Activated CD4-positive, alpha-beta T cell treated with anti-CD3 and anti-CD28 coated beads, Interleukin-2, amount 10 ng/mL, durations not matched to agents 24 days and 14 days (primary cell): ENCODE results near the gene PLXNA3. TPM values are rescaled to one million over a fixed set of nuclear protein-coding genes. Genes with fewer than 3 reads are reported as not detected.

Experiments used
- DNase-seq: peaks from one replicate; pipeline ENCODE4 v3.0.0; 2022
- H3K27ac Mint-ChIP-seq: one replicate; pipeline ENCODE4 v1.8.0; 2022; ENCODE audit warnings: mild to moderate bottlenecking, mixed read lengths
- H3K27me3 Mint-ChIP-seq: one replicate; pipeline ENCODE4 v1.8.0; 2022; ENCODE audit warnings: mixed read lengths
- H3K36me3 Mint-ChIP-seq: one replicate; pipeline ENCODE4 v1.8.0; 2022; ENCODE audit warnings: low read depth, mild to moderate bottlenecking, mixed read lengths
- H3K4me1 Mint-ChIP-seq: one replicate; pipeline ENCODE4 v1.8.0; 2021; ENCODE audit warnings: mixed read lengths
- H3K4me3 Mint-ChIP-seq: one replicate; pipeline ENCODE4 v1.8.0; 2022; ENCODE audit warnings: mild to moderate bottlenecking, moderate library complexity, mixed read lengths
- H3K9me3 Mint-ChIP-seq: one replicate; pipeline ENCODE4 v1.8.0; 2021; ENCODE audit warnings: mixed read lengths
- intact Hi-C: fragments of 100-400 bp; cut with micrococcal nuclease; formaldehyde crosslinking; loops from one replicate; pipeline ENCODE4 v1.15.1; 2023
- total RNA-seq: library from RNA; stranded (reverse); gene quantifications from 2 replicates; pipeline ENCODE4 v1.2.3, GENCODE V29; 2022

The PLXNA3 gene
- total RNA-seq, 1 donor from 2014 or later = 55.9 TPM

DNA sequence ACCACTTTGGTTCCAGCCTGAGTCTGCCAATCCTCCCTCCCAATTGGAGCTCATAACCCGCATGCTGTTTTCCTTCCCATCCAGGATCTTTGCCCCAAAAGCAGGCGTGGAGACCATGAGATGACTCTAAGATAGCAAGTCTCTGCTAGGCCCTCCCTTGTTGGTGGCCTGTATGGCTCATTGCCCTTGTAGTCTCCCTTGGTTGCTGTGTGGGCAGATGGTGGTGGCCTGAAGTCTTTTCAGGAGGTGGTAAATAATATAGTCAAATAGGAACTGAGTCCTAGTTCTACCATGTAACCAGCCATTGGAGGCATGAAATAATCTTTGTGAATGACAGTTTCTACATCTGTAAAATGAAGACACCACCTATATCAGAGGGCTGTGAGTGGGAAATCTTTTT is 28.4 kb upstream of the PLXNA3 start:
- peaks cover 15% of the 10 kb centered on the region for H3K36me3 Mint-ChIP-seq
- no peaks in the 10 kb centered on the region for H3K9me3 Mint-ChIP-seq
- peak overlapping the region; percentile 73 for H3K27ac Mint-ChIP-seq
- peaks cover 21% of the 10 kb centered on the region for H3K4me1 Mint-ChIP-seq
- no peaks in the 10 kb centered on the region for H3K27me3 Mint-ChIP-seq
- peak overlapping the region; percentile 84 for H3K4me3 Mint-ChIP-seq
- no peak for DNase-seq
- intact Hi-C loops = no loop called here

DNA sequence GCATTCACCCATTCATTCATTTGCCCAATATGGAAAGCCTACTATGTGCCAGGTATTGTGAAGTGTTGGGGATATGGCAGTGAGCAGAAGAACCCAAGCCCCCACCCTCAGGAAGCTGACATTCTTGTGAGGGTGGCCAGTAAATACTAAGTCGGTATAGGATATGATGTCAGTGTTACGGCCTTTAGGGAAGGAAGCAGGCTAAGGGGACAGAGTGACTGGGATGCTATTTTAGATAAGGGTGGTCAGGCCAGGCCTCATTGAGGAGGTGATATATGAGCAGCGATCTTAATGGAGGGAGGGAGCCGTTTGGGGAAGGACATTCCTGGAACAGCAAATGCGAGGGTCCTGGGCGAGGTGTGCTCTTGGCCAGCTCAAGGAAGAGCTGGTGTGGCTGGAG is 27.6 kb upstream of the PLXNA3 start:
- peaks cover 21% of the 10 kb centered on the region for H3K4me1 Mint-ChIP-seq
- intact Hi-C loops = no loop called here
- H3K27me3 Mint-ChIP-seq = no peaks in the 10 kb centered on the region
- DNase-seq = no peak
- H3K9me3 Mint-ChIP-seq = no peaks in the 10 kb centered on the region
- H3K4me3 Mint-ChIP-seq = no peak overlapping the region
- peaks cover 15% of the 10 kb centered on the region for H3K36me3 Mint-ChIP-seq
- H3K27ac Mint-ChIP-seq = peak overlapping the region; percentile 81

DNA sequence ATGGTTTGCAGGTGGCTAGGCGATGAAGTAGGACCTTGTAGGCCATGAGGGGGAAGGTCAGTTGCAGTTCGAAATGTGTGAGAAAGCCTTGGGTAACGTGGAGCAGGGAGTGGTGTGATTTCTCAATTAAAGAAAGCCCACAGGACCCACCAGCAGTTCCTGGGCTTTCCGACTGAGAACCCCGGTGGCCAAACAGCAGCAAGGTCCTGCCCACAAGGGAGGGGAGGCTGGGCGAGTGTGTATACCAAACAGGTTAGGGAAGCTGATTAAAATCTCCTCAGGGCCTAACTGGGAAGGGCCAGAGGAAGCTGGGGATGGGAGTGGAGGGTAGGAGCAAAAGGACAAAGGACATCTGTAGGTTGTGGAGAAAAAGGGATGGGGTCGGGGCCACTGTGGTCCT is 27.2 kb upstream of the PLXNA3 start:
- H3K36me3 Mint-ChIP-seq = peaks cover 19% of the 10 kb centered on the region
- no peak for DNase-seq
- H3K4me3 Mint-ChIP-seq = no peak overlapping the region
- no peaks in the 10 kb centered on the region for H3K9me3 Mint-ChIP-seq
- H3K4me1 Mint-ChIP-seq = peaks cover 21% of the 10 kb centered on the region
- no peaks in the 10 kb centered on the region for H3K27me3 Mint-ChIP-seq
- peak overlapping the region; percentile 81 for H3K27ac Mint-ChIP-seq
- intact Hi-C loops = no loop called here

DNA sequence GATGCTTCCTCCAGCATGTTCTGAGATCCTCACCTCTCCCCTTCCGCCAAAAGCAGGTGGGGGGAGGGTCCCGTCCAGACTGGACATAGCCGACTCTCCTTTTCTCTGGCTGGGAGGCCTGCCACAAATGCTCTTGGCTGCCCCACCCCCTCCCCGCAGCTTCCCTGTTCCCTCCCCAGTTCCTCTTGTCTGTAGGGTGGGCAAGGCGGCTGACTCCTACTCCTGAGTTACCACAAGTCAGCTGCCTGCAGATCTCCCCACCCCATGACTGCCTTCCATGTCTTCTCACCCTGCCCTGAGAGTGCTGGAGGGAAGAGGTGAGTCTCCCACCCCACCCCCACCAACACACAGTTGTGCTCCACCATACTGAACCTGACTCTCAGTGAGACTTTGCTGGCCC is 26.7 kb upstream of the PLXNA3 start:
- peaks cover 24% of the 10 kb centered on the region for H3K4me1 Mint-ChIP-seq
- intact Hi-C loops = no loop called here
- peaks cover 23% of the 10 kb centered on the region for H3K36me3 Mint-ChIP-seq
- H3K27ac Mint-ChIP-seq = peak overlapping the region; percentile 20
- no peaks in the 10 kb centered on the region for H3K9me3 Mint-ChIP-seq
- no peaks in the 10 kb centered on the region for H3K27me3 Mint-ChIP-seq
- peak overlapping the region; percentile 32 for H3K4me3 Mint-ChIP-seq
- no peak for DNase-seq

DNA sequence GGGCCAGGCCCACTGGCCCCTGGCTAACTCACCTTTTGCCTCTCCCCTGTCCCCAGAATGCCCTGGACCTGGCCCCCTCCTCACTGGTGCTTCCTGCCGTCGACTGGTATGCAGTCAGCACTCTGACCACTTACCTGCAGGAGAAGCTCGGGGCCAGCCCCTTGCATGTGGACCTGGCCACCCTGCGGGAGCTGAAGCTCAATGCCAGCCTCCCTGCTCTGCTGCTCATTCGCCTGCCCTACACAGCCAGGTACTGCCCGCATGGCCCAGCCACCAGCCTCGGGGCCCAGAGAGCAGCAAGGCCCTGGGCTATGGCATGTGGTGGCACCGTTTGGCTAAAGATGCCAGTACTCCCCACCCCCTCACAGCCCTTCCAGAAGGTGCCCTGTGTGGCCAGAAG is 25.9 kb upstream of the PLXNA3 start:
- H3K27ac Mint-ChIP-seq = no peak overlapping the region
- no peaks in the 10 kb centered on the region for H3K27me3 Mint-ChIP-seq
- no peak overlapping the region for H3K4me3 Mint-ChIP-seq
- H3K4me1 Mint-ChIP-seq = peaks cover 25% of the 10 kb centered on the region
- H3K9me3 Mint-ChIP-seq = no peaks in the 10 kb centered on the region
- intact Hi-C loops = no loop called here
- no peak for DNase-seq
- H3K36me3 Mint-ChIP-seq = peaks cover 24% of the 10 kb centered on the region

DNA sequence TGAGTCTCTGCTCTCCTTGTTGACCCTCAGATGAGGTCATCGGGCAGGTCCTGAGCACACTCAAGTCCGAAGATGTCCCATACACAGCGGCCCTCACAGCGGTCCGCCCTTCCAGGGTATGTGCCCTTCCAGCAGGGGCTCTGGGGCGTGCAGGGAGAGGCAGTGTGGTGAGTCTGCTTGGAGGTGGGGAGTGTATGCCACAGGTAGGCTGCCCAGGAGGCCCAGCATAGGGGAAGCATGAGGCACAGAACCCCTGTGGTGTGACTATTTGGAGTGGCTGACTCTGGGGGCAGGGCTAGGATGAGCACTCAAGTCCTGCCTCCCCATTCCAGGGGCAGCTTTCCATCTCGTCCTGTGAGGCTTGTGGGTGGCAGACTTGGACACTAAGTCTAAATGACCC is 24.5 kb upstream of the PLXNA3 start:
- H3K9me3 Mint-ChIP-seq = no peaks in the 10 kb centered on the region
- no peak for DNase-seq
- no peak overlapping the region for H3K27ac Mint-ChIP-seq
- peaks cover 28% of the 10 kb centered on the region for H3K36me3 Mint-ChIP-seq
- no peaks in the 10 kb centered on the region for H3K27me3 Mint-ChIP-seq
- peaks cover 27% of the 10 kb centered on the region for H3K4me1 Mint-ChIP-seq
- intact Hi-C loops = no loop called here
- H3K4me3 Mint-ChIP-seq = no peak overlapping the region

DNA sequence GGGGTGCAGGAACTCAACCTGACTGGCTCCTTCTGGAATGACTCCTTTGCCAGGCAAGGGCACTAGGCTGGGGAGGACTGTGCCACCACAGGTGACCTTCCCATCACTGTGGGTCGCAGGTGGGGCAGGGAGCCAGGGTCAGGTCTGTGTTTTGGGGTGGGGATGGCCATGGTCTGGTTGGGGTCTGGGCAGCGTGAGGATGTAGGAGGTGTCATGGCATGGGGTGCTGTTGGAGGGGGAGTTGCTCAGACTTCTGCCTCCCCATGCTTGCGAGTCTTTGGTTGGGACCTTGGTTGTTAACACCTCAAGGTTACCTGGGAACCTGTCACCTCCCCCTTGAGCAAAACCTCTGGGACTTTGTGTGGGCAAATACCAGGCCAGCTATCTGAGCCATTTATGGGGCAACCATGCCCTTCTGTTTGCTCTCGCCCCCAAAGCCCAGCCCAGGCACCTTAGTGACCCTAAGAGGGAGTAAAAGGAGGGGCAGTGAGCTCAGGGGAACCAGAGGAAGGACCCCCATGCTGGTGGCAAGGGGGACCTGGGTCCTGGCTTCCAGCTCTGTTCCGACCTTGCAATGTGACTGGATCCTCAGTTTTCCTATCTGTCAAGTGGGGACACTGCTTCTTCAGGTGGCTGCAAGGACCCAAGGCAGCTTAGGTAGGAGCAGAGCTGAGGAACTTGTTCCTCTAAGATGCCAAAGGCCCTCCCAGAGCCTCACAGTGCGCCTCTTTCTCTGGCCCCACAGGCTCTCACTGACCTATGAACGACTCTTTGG is 23.5 kb upstream of the PLXNA3 start:
- Mint-ChIP-seq H3K4me1 (peaks cover 24% of the 10 kb centered on the region), H3K9me3 (no peaks in the 10 kb centered on the region), H3K27ac (no peak overlapping the region), H3K36me3 (peaks cover 30% of the 10 kb centered on the region), H3K27me3 (no peaks in the 10 kb centered on the region), H3K4me3 (no peak overlapping the region)
- DNase-seq = no peak
- intact Hi-C loops = loop anchor here (5.0 kb wide), 2 partner anchors 37 to 58 kb away; partner anchors contain the start of genes RPL10 and SLC10A3

DNA sequence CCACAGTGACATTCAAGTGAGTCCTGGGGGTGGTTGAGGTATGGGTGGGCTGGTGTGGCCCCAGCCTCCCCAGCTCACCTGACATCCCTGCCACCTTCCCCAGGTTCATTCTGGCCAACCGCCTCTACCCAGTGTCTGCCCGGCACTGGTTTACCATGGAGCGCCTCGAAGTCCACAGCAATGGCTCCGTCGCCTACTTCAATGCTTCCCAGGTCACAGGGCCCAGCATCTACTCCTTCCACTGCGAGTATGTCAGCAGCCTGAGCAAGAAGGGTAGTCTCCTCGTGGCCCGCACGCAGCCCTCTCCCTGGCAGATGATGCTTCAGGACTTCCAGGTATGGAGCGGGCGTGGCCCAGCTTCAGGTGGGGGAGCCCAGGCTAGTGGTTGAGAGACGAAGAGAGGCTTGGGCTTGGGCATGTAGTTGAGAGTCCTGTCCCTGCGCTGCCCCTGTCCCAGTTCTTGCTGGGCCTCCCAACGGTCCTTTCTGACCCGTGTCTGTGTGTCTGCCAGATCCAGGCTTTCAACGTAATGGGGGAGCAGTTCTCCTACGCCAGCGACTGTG is 22.8 kb upstream of the PLXNA3 start:
- peaks cover 33% of the 10 kb centered on the region for H3K36me3 Mint-ChIP-seq
- no peaks in the 10 kb centered on the region for H3K27me3 Mint-ChIP-seq
- H3K4me1 Mint-ChIP-seq = peaks cover 20% of the 10 kb centered on the region
- H3K4me3 Mint-ChIP-seq = no peak overlapping the region
- intact Hi-C loops = loop anchor here (5.0 kb wide), 2 partner anchors 38 to 57 kb away; partner anchors contain the start of genes RPL10 and SLC10A3
- no peaks in the 10 kb centered on the region for H3K9me3 Mint-ChIP-seq
- H3K27ac Mint-ChIP-seq = no peak overlapping the region
- no peak for DNase-seq

DNA sequence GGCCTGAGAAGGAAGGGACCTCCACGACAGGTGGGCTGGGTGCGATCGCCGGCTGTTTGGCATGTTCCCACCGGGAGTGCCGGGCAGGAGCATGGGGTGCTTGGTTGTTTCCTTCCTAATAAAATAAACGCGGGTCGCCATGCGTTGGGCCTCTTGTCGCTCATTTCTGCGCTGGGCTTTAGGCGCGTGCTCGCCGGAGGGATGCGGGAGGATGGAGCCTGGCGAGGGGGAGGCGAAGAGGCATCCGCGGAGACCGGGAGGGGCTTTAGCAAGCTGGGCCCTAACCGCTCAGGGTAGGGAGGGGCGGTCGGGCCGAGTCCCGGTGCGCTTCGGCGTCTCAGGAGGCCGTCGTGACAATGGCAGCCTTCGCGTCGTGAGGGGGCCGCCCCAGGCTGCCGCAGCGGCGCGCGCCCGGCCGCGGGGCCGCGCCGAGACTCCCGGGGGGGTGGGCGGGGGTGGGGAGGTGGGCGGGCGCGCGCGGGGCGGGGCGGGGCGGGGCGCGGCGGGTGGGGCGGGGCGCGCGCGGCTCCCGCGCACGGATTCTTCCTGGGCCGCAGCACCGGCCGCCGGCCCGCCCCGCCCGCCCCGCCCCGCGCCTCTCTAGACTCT is 21.6 kb upstream of the PLXNA3 start:
- H3K36me3 Mint-ChIP-seq = peaks cover 35% of the 10 kb centered on the region
- intact Hi-C loops = loop anchor here (5.0 kb wide), 2 partner anchors 39 to 56 kb away; partner anchors contain the start of genes RPL10 and SLC10A3
- peaks cover 15% of the 10 kb centered on the region for H3K4me1 Mint-ChIP-seq
- no peaks in the 10 kb centered on the region for H3K9me3 Mint-ChIP-seq
- H3K27me3 Mint-ChIP-seq = no peaks in the 10 kb centered on the region
- H3K4me3 Mint-ChIP-seq = peak overlapping the region; percentile 85
- peak; percentile 84 for DNase-seq
- H3K27ac Mint-ChIP-seq = peak overlapping the region; percentile 92

DNA sequence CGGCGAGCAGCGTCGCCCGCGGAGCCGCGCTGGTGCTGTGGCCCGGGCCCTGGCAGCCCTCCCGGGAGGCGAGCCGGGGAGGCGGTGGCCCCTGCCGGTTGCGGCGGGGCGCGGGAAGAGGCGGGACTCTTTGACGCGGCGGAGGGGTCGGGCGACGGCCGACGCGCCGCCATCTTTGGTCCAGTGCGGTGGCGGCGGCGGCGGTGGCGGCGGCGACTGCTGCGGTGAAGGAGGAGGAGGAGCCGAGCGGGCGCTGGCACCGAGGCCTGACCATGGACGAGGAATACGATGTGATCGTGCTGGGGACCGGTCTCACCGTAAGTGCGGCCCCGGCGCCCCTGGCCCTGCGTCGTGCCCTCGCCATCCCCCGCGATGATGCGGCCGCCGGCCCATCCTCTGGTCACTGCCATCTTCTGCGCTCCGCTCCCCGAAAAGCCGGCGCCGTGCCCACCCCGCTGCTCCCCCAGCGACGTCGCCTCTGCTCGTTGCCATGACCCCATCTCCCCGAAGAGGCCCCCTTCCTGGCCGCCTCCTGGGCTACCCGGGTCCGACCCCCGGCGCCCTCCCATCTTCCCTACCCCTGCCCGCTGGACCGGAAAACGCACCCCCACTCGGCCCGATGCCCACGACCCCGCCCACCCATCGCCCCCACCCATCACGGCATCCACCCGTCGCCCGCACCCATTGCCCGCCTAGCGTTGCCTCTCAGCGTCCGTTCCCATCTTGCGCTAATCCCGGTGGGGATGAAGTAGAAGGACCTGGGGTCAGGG is 20.9 kb upstream of the PLXNA3 start, which contains the start of gene GDI1:
Gene GDI1, plus strand, starts transcription at position 172 of the 770 bp plus-strand sequence. Its CDS starts 101 bp downstream, at position 273.
- H3K4me3 Mint-ChIP-seq = peak within 1 kb of the TSS; percentile 89
- peaks cover 15% of the 10 kb centered on the region for H3K4me1 Mint-ChIP-seq
- intact Hi-C loops = loop anchor here (5.0 kb wide), 2 partner anchors 40 to 55 kb away; partner anchors contain the start of genes RPL10 and SLC10A3
- H3K27me3 Mint-ChIP-seq = no peaks in the 10 kb centered on the region
- H3K36me3 Mint-ChIP-seq = peaks cover 39% of the 10 kb centered on the region
- H3K9me3 Mint-ChIP-seq = no peaks in the 10 kb centered on the region
- H3K27ac Mint-ChIP-seq = peak within 1 kb of the TSS; percentile 92
- DNase-seq = peak; percentile 89

DNA sequence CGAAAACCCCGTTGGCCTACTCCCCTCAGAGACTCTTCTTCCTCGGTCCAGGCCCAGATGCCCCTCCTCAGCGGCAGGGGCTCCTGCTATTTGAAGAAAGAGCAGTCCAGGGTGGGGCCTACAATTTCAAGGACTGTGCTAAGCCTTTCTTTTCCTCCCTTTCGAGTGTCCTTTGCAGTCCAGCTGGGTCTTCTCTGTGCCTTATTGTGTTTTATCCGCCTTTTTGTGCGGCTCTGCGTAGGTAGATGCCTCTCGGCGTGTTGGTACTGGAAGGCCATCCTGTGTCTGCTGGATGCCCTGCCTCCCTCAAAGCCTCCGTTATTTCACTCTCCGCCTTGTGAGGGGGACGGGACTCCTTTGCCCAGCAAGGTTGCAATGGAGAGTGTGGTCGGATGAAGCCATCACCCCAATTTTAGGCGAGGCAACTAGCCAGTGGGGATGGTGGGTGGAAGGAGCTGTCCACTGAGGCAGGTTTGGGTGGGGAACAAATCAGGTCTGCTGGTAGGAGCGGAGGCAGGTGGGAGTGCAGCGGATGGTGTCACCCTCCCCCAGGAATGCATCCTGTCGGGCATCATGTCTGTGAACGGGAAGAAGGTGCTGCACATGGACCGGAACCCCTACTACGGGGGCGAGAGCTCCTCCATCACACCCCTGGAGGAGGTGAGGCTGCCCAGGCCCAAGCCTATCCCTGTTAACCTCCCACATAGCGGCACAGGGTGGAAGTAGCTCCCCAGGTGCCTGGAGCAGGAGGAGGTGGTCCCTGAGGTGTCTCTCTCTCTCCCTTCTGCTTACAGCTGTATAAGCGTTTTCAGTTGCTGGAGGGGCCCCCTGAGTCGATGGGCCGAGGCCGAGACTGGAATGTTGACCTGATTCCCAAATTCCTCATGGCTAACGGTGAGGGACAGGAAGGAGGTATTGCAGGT is 19.8 kb upstream of the PLXNA3 start:
- H3K27me3 Mint-ChIP-seq = no peaks in the 10 kb centered on the region
- peaks cover 15% of the 10 kb centered on the region for H3K4me1 Mint-ChIP-seq
- H3K36me3 Mint-ChIP-seq = peaks cover 35% of the 10 kb centered on the region
- H3K9me3 Mint-ChIP-seq = no peaks in the 10 kb centered on the region
- peak overlapping the region; percentile 82 for H3K27ac Mint-ChIP-seq
- DNase-seq = no peak
- H3K4me3 Mint-ChIP-seq = peak overlapping the region; percentile 89
- intact Hi-C loops = loop anchor here (5.0 kb wide), 2 partner anchors 41 to 54 kb away; partner anchors contain the start of genes RPL10 and SLC10A3

DNA sequence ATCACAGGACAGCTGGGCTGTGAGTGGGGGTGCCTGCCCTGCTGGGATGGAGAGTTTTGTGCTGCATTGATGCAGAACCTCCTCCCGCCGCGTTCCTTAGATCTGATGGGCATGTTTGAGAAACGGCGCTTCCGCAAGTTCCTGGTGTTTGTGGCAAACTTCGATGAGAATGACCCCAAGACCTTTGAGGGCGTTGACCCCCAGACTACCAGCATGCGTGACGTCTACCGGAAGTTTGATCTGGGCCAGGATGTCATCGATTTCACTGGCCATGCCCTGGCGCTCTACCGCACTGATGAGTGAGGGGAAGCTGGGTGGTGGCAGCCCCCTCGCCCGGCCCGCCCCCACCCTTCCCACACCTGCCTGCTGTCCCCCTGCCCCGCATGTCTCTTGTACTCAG is 18.2 kb upstream of the PLXNA3 start:
- DNase-seq = no peak
- no peaks in the 10 kb centered on the region for H3K27me3 Mint-ChIP-seq
- peaks cover 18% of the 10 kb centered on the region for H3K4me1 Mint-ChIP-seq
- peaks cover 28% of the 10 kb centered on the region for H3K36me3 Mint-ChIP-seq
- H3K9me3 Mint-ChIP-seq = no peaks in the 10 kb centered on the region
- H3K27ac Mint-ChIP-seq = no peak overlapping the region
- no peak overlapping the region for H3K4me3 Mint-ChIP-seq
- intact Hi-C loops = loop anchor here (5.0 kb wide), 3 partner anchors 37 to 52 kb away; partner anchors contain the start of genes LAGE3, RPL10 and SLC10A3
